BJ (cell line): ENCODE data around the gene NFS1. TPM values are rescaled to one million over a fixed set of nuclear protein-coding genes. Genes with fewer than 3 reads are reported as not detected.
A peak's percentile ranks its signal among the peaks of the same experiment; 100 is the strongest.

Experiments
- CTCF ChIA-PET: fragments of 350-600 bp; formaldehyde crosslinking; extraction: SDS; loops from one replicate; lab custom pipeline; 2021; ENCODE audit warnings: antibody characterized with exemption, inconsistent platforms; lab: Yijun Ruan, JAX
- POLR2A ChIA-PET: fragments of 300-600 bp; sonication (Branson Sonifier 250); formaldehyde crosslinking; extraction: SDS; loops from one replicate; lab custom pipeline; 2021; ENCODE audit warnings: antibody characterized with exemption; lab: Charles Lee
- DNase-seq: peaks from one replicate; pipeline ENCODE4 v3.0.0-alpha.2; 2011; ENCODE audit warnings: low read depth
- H3K27me3 ChIP-seq: 2 replicates; pipeline ENCODE4 v1.6.0; 2011; ENCODE audit warnings: low read length; ENCODE audit not compliant: control insufficient read depth, insufficient read depth
- H3K36me3 ChIP-seq: 2 replicates; pipeline ENCODE4 v1.5.1; 2011; ENCODE audit warnings: low read length; ENCODE audit not compliant: control insufficient read depth, insufficient read depth
- H3K4me3 ChIP-seq: 2 replicates; pipeline ENCODE4 v1.5.1; 2011; ENCODE audit warnings: low read depth, mild to moderate bottlenecking, control low read depth, low read length
- CTCF ChIP-seq: IDR thresholded peaks from 2 replicates; pipeline ENCODE4 v1.5.1; 2011; ENCODE audit warnings: low read depth, mild to moderate bottlenecking, control low read depth, inconsistent platforms, low read length, moderate library complexity; ENCODE audit not compliant: insufficient read depth
- polyA plus RNA-seq: library from polyadenylated mRNA; depleted of rRNA; stranded (reverse); fragments of >200 nt; gene quantifications from 2 replicates; pipeline ENCODE4 v1.2.3, GENCODE V29; 2011

Gene NFS1
- polyA plus RNA-seq, 1 experiment = 45.6 TPM

GRCh38 chr20:35699957-35700624 is 939 bp upstream of the NFS1 start:
- TF ChIP-seq CTCF = no peak
- Histone ChIP-seq H3K4me3 (peak overlapping the region; percentile 70), H3K27me3 (no peaks in the 10 kb centered on the region), H3K36me3 (peaks cover 8% of the 10 kb centered on the region; the same call in 1 of the 2 replicates)
- POLR2A ChIA-PET = no interaction called here
- DNase-seq = no peak
- CTCF ChIA-PET = interaction anchor here (0.6 to 1.8 kb wide), 10 partner anchors 10 to 241 kb away, joined by 3 to 5 read pairs (median 3); no protein-coding TSS in a partner anchor

- DNase-seq = no peak
- Histone ChIP-seq H3K4me3 (peak overlapping the region; percentile 70), H3K36me3 (peaks cover 7% of the 10 kb centered on the region), H3K27me3 (no peaks in the 10 kb centered on the region)
- ChIA-PET POLR2A (no interaction called here), CTCF (interaction anchor here (1.1 kb wide), 1 partner anchor 186 kb away, joined by 4 read pairs; no protein-coding TSS in a partner anchor)
- TF ChIP-seq CTCF = no peak
Measured at GRCh38 chr20:35698298-35699126, 640 bp downstream of the NFS1 start.

GRCh38 chr20:35697696-35698297 is 1.4 kb downstream of the NFS1 start:
- ChIA-PET CTCF (interaction anchor here (0.6 kb wide), 1 partner anchor 103 kb away, joined by 5 read pairs; no protein-coding TSS in a partner anchor), POLR2A (no interaction called here)
- H3K27me3 ChIP-seq = no peaks in the 10 kb centered on the region
- H3K4me3 ChIP-seq = no peak overlapping the region
- TF ChIP-seq CTCF = no peak
- DNase-seq = no peak
- H3K36me3 ChIP-seq = peaks cover 9% of the 10 kb centered on the region

GRCh38 chr20:35695978-35696377 is 3.2 kb downstream of the NFS1 start:
- TF ChIP-seq CTCF = no peak
- Histone ChIP-seq H3K4me3 (no peak overlapping the region), H3K27me3 (no peaks in the 10 kb centered on the region), H3K36me3 (peaks cover 6% of the 10 kb centered on the region)
- ChIA-PET POLR2A (no interaction called here), CTCF (no interaction called here)
- no peak for DNase-seq

- DNase-seq = no peak
- CTCF ChIA-PET = no interaction called here
- Histone ChIP-seq H3K4me3 (no peak overlapping the region), H3K36me3 (peaks cover 8% of the 10 kb centered on the region), H3K27me3 (no peaks in the 10 kb centered on the region)
- POLR2A ChIA-PET = no interaction called here
- no peak for TF ChIP-seq CTCF
Measured at GRCh38 chr20:35695245-35695749, 3.9 kb downstream of the NFS1 start.
